T-cell (primary cell): ENCODE measurements around the gene FGF1. TPM values are rescaled to one million over a fixed set of nuclear protein-coding genes. Genes with fewer than 3 reads are reported as not detected.
A peak's percentile ranks its signal among the peaks of the same experiment; 100 is the strongest.

Source experiments
- ATAC-seq, 4 experiments: fragments of 200-7000 bp in 3 of 4; fragments of 150-1000 bp in 1 of 4; cut with Tn5 transposase; replicated peaks in 1 of 4; 1 replicate in 3 of 4; 2 replicates in 1 of 4; pipeline ENCODE4 v1.10.0; 2021; ENCODE audit warnings: moderate library complexity in 3 of 4, mild to moderate bottlenecking in 2 of 4, moderate number of reproducible peaks in 1 of 4
- CTCF ChIA-PET, 2 donors: fragments of 300-600 bp; sonication (Branson Sonifier 250); formaldehyde crosslinking; loops; one replicate each; lab custom pipeline; 2022; ENCODE audit warnings: antibody characterized with exemption in 2 of 2; lab: Charles Lee
- POLR2A ChIA-PET, 2 donors: fragments of 300-600 bp; sonication (Branson Sonifier 250); formaldehyde crosslinking; loops; one replicate each; lab custom pipeline; 2022; ENCODE audit warnings: antibody characterized with exemption in 2 of 2; lab: Charles Lee
- DNase-seq, 35 experiments: peaks; one replicate each; pipeline versions ENCODE4 v3.0.0 to v3.0.0-alpha.2; 2013 to 2023
- H3K27ac ChIP-seq: one replicate; pipeline ENCODE4 v1.5.1; 2013; ENCODE audit warnings: low read length
- H3K27me3 ChIP-seq, 2 experiments: replicated peaks in 1 of 2; 1 replicate in 1 of 2; 2 replicates in 1 of 2; pipeline versions ENCODE4 v1.6.1 to v1.7.0; 2013; ENCODE audit warnings: low read length in 1 of 2, mixed read lengths in 1 of 2; ENCODE audit not compliant: control insufficient read depth in 2 of 2, insufficient read depth in 2 of 2; ENCODE audit errors: extremely low read depth in 1 of 2
- H3K36me3 ChIP-seq, 2 donors: 1 replicate in 1 of 2; 2 replicates in 1 of 2; pipeline versions ENCODE4 v1.6.1 to v1.7.0; 2013; ENCODE audit warnings: low read length in 1 of 2; ENCODE audit not compliant: control insufficient read depth in 2 of 2, insufficient read depth in 1 of 2; ENCODE audit errors: extremely low read depth in 1 of 2
- H3K4me1 ChIP-seq, 2 experiments: 1 replicate in 1 of 2; 2 replicates in 1 of 2; pipeline versions ENCODE4 v1.6.1 to v1.7.0; 2013; ENCODE audit warnings: low read length in 2 of 2, mixed read lengths in 1 of 2; ENCODE audit not compliant: insufficient read depth in 2 of 2, control insufficient read depth in 1 of 2; ENCODE audit errors: extremely low read depth in 1 of 2
- H3K4me3 ChIP-seq, 2 donors: 1 replicate in 1 of 2; 2 replicates in 1 of 2; pipeline versions ENCODE4 v1.5.1 to v1.7.0; 2013; ENCODE audit warnings: mild to moderate bottlenecking in 2 of 2, low read length in 1 of 2, moderate library complexity in 1 of 2; ENCODE audit not compliant: control insufficient read depth in 1 of 2; ENCODE audit errors: extremely low read depth in 1 of 2
- H3K9me3 ChIP-seq: 2 replicates; pipeline ENCODE4 v1.7.0; 2013
- H3K27ac Mint-ChIP-seq, 2 donors: one replicate each; pipeline ENCODE4 v1.8.0; 2020 to 2021; ENCODE audit warnings: mild to moderate bottlenecking in 2 of 2, mixed read lengths in 2 of 2
- H3K27me3 Mint-ChIP-seq, 2 donors: one replicate each; pipeline ENCODE4 v1.8.0; 2021 to 2022; ENCODE audit warnings: mixed read lengths in 2 of 2
- H3K36me3 Mint-ChIP-seq: one replicate; pipeline ENCODE4 v1.8.0; 2021; ENCODE audit warnings: mixed read lengths
- H3K4me1 Mint-ChIP-seq, 3 donors: one replicate each; pipeline ENCODE4 v1.8.0; 2020 to 2022; ENCODE audit warnings: mixed read lengths in 3 of 3, mild to moderate bottlenecking in 1 of 3
- H3K4me3 Mint-ChIP-seq, 3 donors: one replicate each; pipeline ENCODE4 v1.8.0; 2020 to 2022; ENCODE audit warnings: mild to moderate bottlenecking in 3 of 3, mixed read lengths in 3 of 3, moderate library complexity in 3 of 3
- H3K9me3 Mint-ChIP-seq, 3 donors: one replicate each; pipeline ENCODE4 v1.8.0; 2020 to 2022; ENCODE audit warnings: mixed read lengths in 3 of 3
- WGBS: methylation state at CpG from one replicate; pipeline ENCODE4 v1.1.5; 2013; ENCODE audit warnings: missing lambda C conversion rate; ENCODE audit not compliant: insufficient coverage; 5-methylcytosine and 5-hydroxymethylcytosine counted together
- total RNA-seq, 35 experiments: library from RNA in 6 of 35; stranded (reverse) in 6 of 35; fragments of 120-200 nt in 1 of 35; gene quantifications; one replicate each; pipeline versions ENCODE4 v1.2.1 to v1.2.4 and lab custom pipeline; 2013 to 2026

Gene FGF1
- total RNA-seq, 5 donors from 2014 or later (not counting 1 experiment from before 2014, with no cell fraction given) = not detected

DNA sequence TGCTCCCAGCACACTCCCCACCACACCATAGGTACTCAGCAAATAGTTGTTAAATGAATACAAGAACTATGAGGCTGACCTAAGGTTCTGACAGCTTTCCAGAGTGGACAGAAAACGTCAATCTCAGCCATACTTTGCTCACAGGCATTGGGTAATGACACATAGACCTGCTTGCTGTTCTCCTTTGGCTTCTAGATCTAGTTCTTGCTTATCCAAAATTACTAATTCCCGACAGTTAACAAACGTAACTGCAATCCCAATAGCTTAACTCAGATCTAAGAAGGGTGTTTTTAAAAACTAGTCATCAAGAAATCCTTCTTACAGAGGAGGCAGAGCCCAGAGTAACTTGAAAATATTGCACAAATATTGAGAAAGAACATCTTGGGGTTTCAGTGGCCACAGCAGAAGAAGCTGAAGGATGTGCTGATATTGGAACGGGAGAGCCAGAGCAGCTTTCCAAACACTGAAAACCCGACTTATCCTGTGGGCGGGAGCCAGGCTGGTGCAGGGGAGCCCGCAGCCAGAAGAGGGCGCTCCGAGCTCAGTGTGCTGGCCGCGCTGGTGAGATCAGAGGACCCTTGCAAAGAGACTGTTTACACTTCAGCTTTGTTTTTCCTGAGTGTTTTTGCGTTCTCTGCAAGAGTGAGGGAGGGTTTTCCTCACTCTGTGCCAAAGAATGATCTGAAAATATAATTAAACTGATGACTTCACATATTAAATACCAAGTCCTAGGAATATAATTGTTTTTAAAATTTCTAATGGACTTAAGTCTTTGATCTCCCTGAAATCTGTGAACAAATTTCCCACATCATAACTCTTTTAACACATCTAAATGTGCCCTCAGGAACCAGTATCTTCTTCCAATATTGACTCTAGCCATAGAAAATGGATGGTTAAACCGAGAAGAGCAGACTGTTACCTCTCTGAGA, 30.3 kb downstream of the FGF1 start:
- WGBS = 24% methylated on average over 4 of the region's 13 CpGs
- POLR2A ChIA-PET = interaction anchor here (0.5 to 0.6 kb wide), 4 partner anchors 22 to 1015 kb away, joined by 3 to 7 read pairs (median 4); no protein-coding TSS in a partner anchor

GRCh38 chr5:142654578-142655058, 31.3 kb downstream of the FGF1 start:
- no peak overlapping the region for H3K4me3 Mint-ChIP-seq
- no peak overlapping the region for H3K27ac Mint-ChIP-seq
- 86% methylated on average over 6 of the region's 8 CpGs for WGBS
- Histone ChIP-seq H3K4me1 (peaks cover 0 to 4% of the 10 kb centered on the region in 2 experiments), H3K27ac (no peak overlapping the region), H3K27me3 (peaks cover 3 to 15% of the 10 kb centered on the region in 2 experiments), H3K4me3 (no peak overlapping the region), H3K9me3 (no peaks in the 10 kb centered on the region), H3K36me3 (no peaks in the 10 kb centered on the region)
- POLR2A ChIA-PET = no interaction called here
- ATAC-seq (no peak), DNase-seq (no peak)
- CTCF ChIA-PET = interaction anchor here (0.6 to 1.5 kb wide), 3 partner anchors 11 to 821 kb away, joined by 3 to 10 read pairs (median 3); no protein-coding TSS in a partner anchor
- H3K9me3 Mint-ChIP-seq = no peaks in the 10 kb centered on the region
- peaks cover 10 to 28% of the 10 kb centered on the region in 2 donors for H3K27me3 Mint-ChIP-seq
- H3K36me3 Mint-ChIP-seq = no peaks in the 10 kb centered on the region
- H3K4me1 Mint-ChIP-seq = peaks cover 4 to 8% (median 6%) of the 10 kb centered on the region in 3 donors

More for the DNA sequence above, 30.3 kb downstream of the FGF1 start:
- CTCF ChIA-PET = interaction anchor here (0.6 to 1.7 kb wide), 24 partner anchors 10 to 1605 kb away, joined by 3 to 10 read pairs (median 4); no protein-coding TSS in a partner anchor
- Histone ChIP-seq H3K27me3 (peaks cover 3 to 24% of the 10 kb centered on the region in 2 experiments), H3K4me1 (peaks cover 0 to 4% of the 10 kb centered on the region in 2 experiments), H3K27ac (no peak overlapping the region), H3K36me3 (no peaks in the 10 kb centered on the region), H3K9me3 (no peaks in the 10 kb centered on the region), H3K4me3 (no peak overlapping the region)
- peak; percentile 20 to 78 (median 58) for DNase-seq
- Mint-ChIP-seq H3K27me3 (peaks cover 13 to 31% of the 10 kb centered on the region in 2 donors), H3K36me3 (no peaks in the 10 kb centered on the region), H3K4me3 (no peak overlapping the region), H3K9me3 (no peaks in the 10 kb centered on the region), H3K4me1 (peaks cover 4 to 8% (median 6%) of the 10 kb centered on the region in 3 donors), H3K27ac (no peak overlapping the region)
- ATAC-seq = peak; percentile 81 to 88 (median 84)

GRCh38 chr5:142653321-142653720, 32.6 kb downstream of the FGF1 start:
- H3K36me3 ChIP-seq = no peaks in the 10 kb centered on the region
- no peak for DNase-seq
- Mint-ChIP-seq H3K36me3 (no peaks in the 10 kb centered on the region), H3K4me3 (no peak overlapping the region), H3K27me3 (peaks cover 7 to 25% of the 10 kb centered on the region in 2 donors), H3K4me1 (peaks cover 4 to 8% (median 6%) of the 10 kb centered on the region in 3 donors), H3K27ac (no peak overlapping the region), H3K9me3 (no peaks in the 10 kb centered on the region)
- WGBS = 88% methylated on average over 4 of the region's 7 CpGs
- H3K4me3 ChIP-seq = no peak overlapping the region
- H3K9me3 ChIP-seq = no peaks in the 10 kb centered on the region
- POLR2A ChIA-PET = no interaction called here
- H3K4me1 ChIP-seq = peaks cover 0 to 4% of the 10 kb centered on the region in 2 experiments
- no peak overlapping the region for H3K27ac ChIP-seq
- CTCF ChIA-PET = interaction anchor here in 1 of 2 donors (1.0 kb wide), 1 partner anchor 225 kb away, joined by 3 read pairs; no protein-coding TSS in a partner anchor
- H3K27me3 ChIP-seq = peaks cover 3 to 14% of the 10 kb centered on the region in 2 experiments
- ATAC-seq = no peak

DNA sequence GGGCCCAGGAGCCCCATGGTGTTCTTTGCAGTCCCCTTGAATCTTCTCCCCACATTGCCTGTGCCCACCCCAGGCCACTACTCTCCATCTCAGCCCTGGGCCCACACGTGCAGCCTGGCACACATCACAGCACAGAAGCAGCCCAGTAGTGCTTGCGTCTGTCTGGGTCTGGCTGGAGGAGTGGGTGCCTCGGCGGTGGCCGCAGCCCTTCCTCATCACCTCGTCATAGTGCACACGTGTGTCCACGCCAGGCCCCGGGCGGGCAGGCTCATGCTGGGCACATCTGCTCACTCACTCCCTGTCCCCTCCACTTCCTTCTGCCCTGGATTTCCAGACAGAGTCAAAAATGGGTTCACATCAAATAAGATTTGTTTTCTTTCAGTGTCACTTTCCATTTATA, 33.3 kb downstream of the FGF1 start:
- Histone ChIP-seq H3K4me1 (peaks cover 0 to 4% of the 10 kb centered on the region in 2 experiments), H3K27me3 (peaks cover 3 to 12% of the 10 kb centered on the region in 2 experiments), H3K36me3 (no peaks in the 10 kb centered on the region), H3K4me3 (no peak overlapping the region), H3K27ac (no peak overlapping the region), H3K9me3 (no peaks in the 10 kb centered on the region)
- WGBS = 87% methylated on average over 10 of the region's 10 CpGs
- Mint-ChIP-seq H3K27me3 (peaks cover 0 to 19% of the 10 kb centered on the region in 2 donors), H3K27ac (no peak overlapping the region), H3K9me3 (no peaks in the 10 kb centered on the region), H3K4me1 (peaks cover 4 to 8% (median 6%) of the 10 kb centered on the region in 3 donors), H3K36me3 (no peaks in the 10 kb centered on the region), H3K4me3 (no peak overlapping the region)
- CTCF ChIA-PET = no interaction called here
- POLR2A ChIA-PET = no interaction called here
- ATAC-seq (no peak), DNase-seq (no peak)

- no peaks in the 10 kb centered on the region for H3K9me3 ChIP-seq
- no peak overlapping the region for H3K27ac Mint-ChIP-seq
- H3K9me3 Mint-ChIP-seq = no peaks in the 10 kb centered on the region
- no peak overlapping the region for H3K4me3 Mint-ChIP-seq
- peaks cover 0 to 18% of the 10 kb centered on the region in 2 donors for H3K27me3 Mint-ChIP-seq
- H3K4me3 ChIP-seq = no peak overlapping the region
- peaks cover 3 to 7% of the 10 kb centered on the region in 2 experiments for H3K27me3 ChIP-seq
- DNase-seq = no peak
- ChIA-PET POLR2A (interaction anchor here in 1 of 2 donors (0.5 to 0.6 kb wide), 2 partner anchors 258 to 519 kb away, joined by 3 to 4 read pairs; no protein-coding TSS in a partner anchor), CTCF (interaction anchor here (0.8 to 1.1 kb wide), 2 partner anchors 216 to 220 kb away, joined by 3 read pairs; no protein-coding TSS in a partner anchor)
- no peak overlapping the region for H3K27ac ChIP-seq
- peaks cover 0 to 4% of the 10 kb centered on the region in 2 experiments for H3K4me1 ChIP-seq
- no peaks in the 10 kb centered on the region for H3K36me3 ChIP-seq
- ATAC-seq = no peak
- H3K36me3 Mint-ChIP-seq = no peaks in the 10 kb centered on the region
- no CpG with 5 or more reads among the region's 8 CpGs for WGBS
- peaks cover 4% of the 10 kb centered on the region in 3 donors for H3K4me1 Mint-ChIP-seq
Observed at GRCh38 chr5:142650881-142651280, 35.0 kb downstream of the FGF1 start.

DNA sequence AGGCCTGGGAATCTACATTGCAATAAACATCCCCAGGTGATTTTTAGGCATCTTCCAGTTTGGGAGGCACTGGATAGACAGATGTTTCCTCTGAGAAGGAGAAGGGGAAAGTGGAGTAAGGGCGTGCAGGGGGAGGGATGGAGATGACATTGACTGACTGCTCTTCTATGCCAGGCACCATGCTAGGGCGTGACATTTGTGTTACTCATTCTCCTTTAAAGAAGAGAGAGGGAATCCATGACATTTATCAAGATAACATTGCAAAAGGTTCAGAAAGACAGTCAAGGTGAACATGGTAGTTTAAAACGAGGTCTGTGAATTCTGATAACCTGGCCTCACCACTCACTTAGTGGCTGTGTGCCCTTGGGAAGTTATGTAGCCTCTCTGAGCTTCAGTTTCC, 35.8 kb downstream of the FGF1 start:
- no peak for DNase-seq
- POLR2A ChIA-PET = interaction anchor here in 1 of 2 donors (0.6 kb wide), 1 partner anchor 518 kb away, joined by 4 read pairs; no protein-coding TSS in a partner anchor

More for the DNA sequence above, 35.8 kb downstream of the FGF1 start:
- H3K27me3 ChIP-seq = peaks cover 0 to 4% of the 10 kb centered on the region in 2 experiments
- ATAC-seq = no peak
- Mint-ChIP-seq H3K36me3 (no peaks in the 10 kb centered on the region), H3K27me3 (peaks cover 0 to 12% of the 10 kb centered on the region in 2 donors), H3K4me1 (no peaks in the 10 kb centered on the region), H3K9me3 (no peaks in the 10 kb centered on the region), H3K4me3 (no peak overlapping the region), H3K27ac (no peak overlapping the region)
- H3K36me3 ChIP-seq = no peaks in the 10 kb centered on the region
- CTCF ChIA-PET = no interaction called here
- no peaks in the 10 kb centered on the region for H3K9me3 ChIP-seq
- H3K4me3 ChIP-seq = no peak overlapping the region
- no peaks in the 10 kb centered on the region for H3K4me1 ChIP-seq
- WGBS = 83% methylated on average over 1 of the region's 3 CpGs
- no peak overlapping the region for H3K27ac ChIP-seq
